OCI-LY1 (cell line): ENCODE measurements around the gene MCAM.
A peak's percentile ranks its signal among the peaks of the same experiment; 100 is the strongest.

Experiments used
- H2AFZ ChIP-seq: fragments of 200-600 bp; sonication (generic), shearing (Covaris generic); 2 replicates; pipeline ENCODE4 v1.6.0; 2014; ENCODE audit warnings: antibody characterized with exemption, mild to moderate bottlenecking, low read length
- H3F3A ChIP-seq: fragments of 200-600 bp; sonication (generic), shearing (Covaris generic); 2 replicates; pipeline ENCODE4 v1.6.0; 2014; ENCODE audit warnings: mild to moderate bottlenecking, antibody characterized with exemption, low read length, moderate library complexity; ENCODE audit not compliant: insufficient read depth
- H3K27ac ChIP-seq: fragments of 200-600 bp; sonication (generic); 2 replicates; pipeline ENCODE4 v1.5.1; 2014; ENCODE audit warnings: low read length, mixed run types, mild to moderate bottlenecking, low read depth; ENCODE audit not compliant: poor library complexity, severe bottlenecking
- H3K27me3 ChIP-seq: fragments of 200-600 bp; sonication (generic); 2 replicates; pipeline ENCODE4 v1.6.0; 2014; ENCODE audit warnings: antibody characterized with exemption, mild to moderate bottlenecking, low read length, moderate library complexity; ENCODE audit not compliant: insufficient read depth
- H3K36me3 ChIP-seq: fragments of 200-600 bp; sonication (generic); 2 replicates; pipeline ENCODE4 v1.6.1; 2014; ENCODE audit warnings: mild to moderate bottlenecking, antibody characterized with exemption, low read length, moderate library complexity, mixed read lengths; ENCODE audit not compliant: insufficient read depth
- H3K4me1 ChIP-seq: fragments of 200-600 bp; sonication (generic); 2 replicates; pipeline ENCODE4 v1.5.1; 2014; ENCODE audit warnings: mild to moderate bottlenecking, low read length, moderate library complexity; ENCODE audit not compliant: insufficient read depth, severe bottlenecking
- H3K4me2 ChIP-seq: fragments of 200-600 bp; sonication (generic), shearing (Covaris generic); 2 replicates; pipeline ENCODE4 v1.6.1; 2014; ENCODE audit warnings: low read length
- H3K4me3 ChIP-seq: fragments of 200-600 bp; sonication (generic); 2 replicates; pipeline ENCODE4 v1.5.1; 2014; ENCODE audit warnings: low read length, low read depth, mild to moderate bottlenecking, mixed read lengths; ENCODE audit not compliant: poor library complexity, severe bottlenecking
- H3K79me2 ChIP-seq: fragments of 200-600 bp; shearing (Covaris generic); 2 replicates; pipeline ENCODE4 v1.6.1; 2016; ENCODE audit warnings: mixed run types, low read length, mixed read lengths; ENCODE audit not compliant: insufficient read depth
- H3K9ac ChIP-seq: fragments of 200-600 bp; sonication (generic), shearing (Covaris generic); 2 replicates; pipeline ENCODE4 v1.6.1; 2014; ENCODE audit warnings: mild to moderate bottlenecking, low read length, mixed read lengths
- H3K9me2 ChIP-seq: fragments of 200-600 bp; sonication (generic), shearing (Covaris generic); 2 replicates; pipeline ENCODE4 v1.6.1; 2014; ENCODE audit warnings: low read depth, mild to moderate bottlenecking, low read length, mixed read lengths
- H3K9me3 ChIP-seq: fragments of 200-600 bp; shearing (Covaris generic); 2 replicates; pipeline ENCODE4 v1.6.1; 2014; ENCODE audit warnings: low read length, mixed read lengths
- H4K20me1 ChIP-seq: fragments of 200-600 bp; sonication (generic), shearing (Covaris generic); 2 replicates; pipeline ENCODE4 v1.6.0; 2016; ENCODE audit warnings: mild to moderate bottlenecking, low read length; ENCODE audit not compliant: insufficient read depth
- CTCF ChIP-seq: fragments of 200-600 bp; sonication (generic), shearing (Covaris generic); IDR thresholded peaks from 2 replicates; pipeline ENCODE4 v1.5.1; 2017; ENCODE audit warnings: mild to moderate bottlenecking, antibody characterized with exemption, low read length, moderate library complexity, mixed read lengths
- EZH2 ChIP-seq: fragments of 200-600 bp; sonication (generic), shearing (Covaris generic); IDR thresholded peaks from 2 replicates; pipeline ENCODE4 v1.8.0; 2017; ENCODE audit warnings: borderline replicate concordance, mixed run types, mild to moderate bottlenecking, antibody characterized with exemption, low read length, moderate library complexity, mixed read lengths

Gene MCAM

GRCh38 chr11:119356349-119357031 is 39.6 kb upstream of the MCAM start:
- H3K9ac ChIP-seq, result peak overlapping the region; percentile 80
- no peaks in the 10 kb centered on the region for H3K36me3 ChIP-seq
- TF ChIP-seq EZH2, result no peak
- peak; percentile 82 for TF ChIP-seq CTCF
- H3K4me1 ChIP-seq, result peaks cover 53% of the 10 kb centered on the region
- H3K9me2 ChIP-seq, result no peaks in the 10 kb centered on the region
- H4K20me1 ChIP-seq, result no peaks in the 10 kb centered on the region
- no peaks in the 10 kb centered on the region for H3K27me3 ChIP-seq
- H3K79me2 ChIP-seq, result no peaks in the 10 kb centered on the region
- peak overlapping the region; percentile 85 for H3K4me2 ChIP-seq
- no peaks in the 10 kb centered on the region for H3F3A ChIP-seq
- peak overlapping the region; percentile 69 for H3K4me3 ChIP-seq
- H3K27ac ChIP-seq, result peak overlapping the region; percentile 98
- H3K9me3 ChIP-seq, result no peaks in the 10 kb centered on the region
- peak overlapping the region; percentile 76 for H2AFZ ChIP-seq

DNA sequence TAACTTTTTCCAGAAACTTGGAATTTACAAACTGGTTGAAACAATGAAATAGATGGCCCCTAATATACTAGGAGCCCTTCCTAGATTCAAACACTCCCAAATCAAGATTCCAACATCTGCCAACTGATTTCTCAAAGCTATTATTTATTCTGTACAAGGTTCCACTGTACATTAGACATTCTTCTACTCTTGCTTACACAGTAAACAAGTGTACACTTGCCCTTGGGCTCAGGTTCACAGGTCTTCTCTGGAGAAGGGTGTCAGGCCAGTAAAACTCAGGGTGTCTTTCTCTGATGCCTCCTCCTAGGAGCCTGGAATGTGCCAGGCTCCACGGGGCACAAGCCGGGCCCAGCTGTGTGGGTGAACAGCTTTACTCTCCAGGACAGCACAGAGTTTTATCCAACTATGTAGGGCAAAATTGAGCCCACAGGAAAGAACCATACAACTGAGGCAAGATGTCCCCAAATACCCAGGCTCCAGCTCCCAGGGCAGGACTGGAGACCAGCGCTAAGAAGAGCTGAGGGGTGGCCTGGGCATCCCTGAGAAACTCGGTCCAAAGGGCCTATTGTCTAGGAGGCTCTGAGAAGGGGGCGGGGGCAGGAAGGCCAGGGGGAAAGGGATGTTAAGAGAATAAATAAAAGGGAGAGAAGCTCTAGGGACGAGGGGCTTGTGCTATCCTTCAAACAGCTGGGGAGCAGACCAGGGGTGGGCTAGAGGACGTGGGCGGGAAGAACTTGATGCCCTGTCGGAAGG is 38.3 kb upstream of the MCAM start:
- TF ChIP-seq CTCF (no peak), EZH2 (no peak)
- Histone ChIP-seq H3K27me3 (no peaks in the 10 kb centered on the region), H3K4me3 (no peak overlapping the region), H3K4me2 (no peak overlapping the region), H3K9me2 (no peaks in the 10 kb centered on the region), H2AFZ (no peak overlapping the region), H3F3A (no peaks in the 10 kb centered on the region), H4K20me1 (no peaks in the 10 kb centered on the region), H3K9ac (no peak overlapping the region), H3K4me1 (peaks cover 41% of the 10 kb centered on the region), H3K27ac (no peak overlapping the region), H3K79me2 (no peaks in the 10 kb centered on the region), H3K9me3 (no peaks in the 10 kb centered on the region), H3K36me3 (no peaks in the 10 kb centered on the region)

- no peaks in the 10 kb centered on the region for H3K79me2 ChIP-seq
- H3K27me3 ChIP-seq, result no peaks in the 10 kb centered on the region
- no peak overlapping the region for H3K4me2 ChIP-seq
- no peaks in the 10 kb centered on the region for H3K9me2 ChIP-seq
- H3K36me3 ChIP-seq, result no peaks in the 10 kb centered on the region
- H3K4me3 ChIP-seq, result no peak overlapping the region
- H3K9me3 ChIP-seq, result no peaks in the 10 kb centered on the region
- H4K20me1 ChIP-seq, result no peaks in the 10 kb centered on the region
- no peak overlapping the region for H3K27ac ChIP-seq
- no peak for TF ChIP-seq EZH2
- no peak for TF ChIP-seq CTCF
- peaks cover 16% of the 10 kb centered on the region for H3K4me1 ChIP-seq
- no peak overlapping the region for H2AFZ ChIP-seq
- H3F3A ChIP-seq, result no peaks in the 10 kb centered on the region
- H3K9ac ChIP-seq, result no peak overlapping the region
Observed at GRCh38 chr11:119352857-119353260, 35.9 kb upstream of the MCAM start.
